22Rv1 (cell line): ENCODE data around the gene GALNS.

Experiments
- CTCF ChIP-seq: fragments of 450-650 bp; IDR thresholded peaks from 2 replicates; pipeline ENCODE4 v1.5.1; 2017; ENCODE audit warnings: mild to moderate bottlenecking
- ZFX ChIP-seq: fragments of 450-650 bp; IDR thresholded peaks from 2 replicates; pipeline ENCODE4 v1.6.1; 2017; ENCODE audit warnings: antibody characterized with exemption, borderline replicate concordance

DNA sequence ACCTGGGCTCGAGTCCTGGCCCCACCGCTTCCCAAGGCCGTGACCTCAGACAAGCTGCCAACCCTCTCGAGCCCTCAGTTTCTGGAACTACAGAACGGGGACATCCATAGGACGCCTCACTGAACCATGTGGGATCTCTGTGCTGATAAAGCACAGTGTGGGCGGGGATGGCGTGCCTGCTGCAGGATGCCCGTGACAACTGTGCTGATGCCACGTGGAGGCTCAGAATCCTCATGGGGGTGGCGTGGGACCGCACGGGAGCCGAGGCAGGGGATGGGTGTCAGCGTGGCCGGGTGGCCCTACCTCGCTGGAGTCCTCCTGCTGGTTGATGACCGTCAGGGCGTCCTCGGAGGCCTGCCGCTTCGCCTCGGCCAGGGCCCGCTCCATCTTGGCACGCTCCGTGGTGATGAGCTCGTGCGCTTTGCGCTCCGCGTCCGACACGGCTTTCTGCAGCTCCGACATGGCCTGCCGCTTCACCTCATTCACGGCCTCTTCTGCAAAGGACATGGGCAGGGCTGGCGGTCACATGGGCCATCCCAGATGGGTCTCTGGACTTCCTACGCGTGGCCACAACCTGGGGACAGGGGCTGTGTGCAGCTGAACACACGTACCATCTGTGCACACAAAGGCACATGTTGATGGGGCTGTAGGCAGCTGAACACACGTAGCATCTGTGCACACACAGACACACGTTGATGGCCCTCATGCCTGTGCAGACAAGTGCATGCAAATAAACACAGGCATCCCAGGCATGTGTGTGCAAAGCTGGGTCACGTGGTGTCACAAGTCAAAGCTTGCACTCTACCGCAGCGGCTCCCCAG is 22.4 kb upstream of the GALNS start:
- TF ChIP-seq CTCF (no peak), ZFX (no peak)
